ENCODE results near the gene NUMBL. TPM values are rescaled to one million over a fixed set of nuclear protein-coding genes. Genes with fewer than 3 reads are reported as not detected.

The NUMBL gene
- total and polyA plus RNA-seq, 9 of the 15 experiments (the other 6 are each of a cell fraction or from before 2014, with no cell fraction given), result 0.39 to 38.6 (median 6.6) TPM

GRCh38 chr19:40691421-40692211 is 1.2 kb upstream of the NUMBL start (continued):
- TF ChIP-seq E2F5 (CRISPR knock-in tag; IDR thresholded peaks at IDR 0.05) (no peak), GABPA (tag; conservative IDR thresholded peaks at IDR 0.05; ENCODE audit: low read depth) (no peak), MCM5 (IDR thresholded peaks at IDR 0.05; ENCODE audit: low read depth) (no peak), MXI1 (IDR thresholded peaks at IDR 0.05; ENCODE audit: low read depth, low read length) (no peak), STAG1 (CRISPR knock-in tag; IDR thresholded peaks at IDR 0.05; ENCODE audit: borderline replicate concordance) (no peak), ZNF395 (CRISPR knock-in tag; IDR thresholded peaks at IDR 0.05) (peak; percentile 58; the same call in 1 of the 2 replicates), ARHGAP35 (IDR thresholded peaks at IDR 0.05; ENCODE audit: partially characterized antibody) (no peak), XRCC5 (IDR thresholded peaks at IDR 0.05; ENCODE audit: low read depth, low read length) (no peak), CEBPB (tag; IDR thresholded peaks at IDR 0.05) (no peak), TFAP4 (CRISPR knock-in tag; IDR thresholded peaks at IDR 0.05; ENCODE audit: borderline replicate concordance) (peak; percentile 8; the same call in 1 of the 2 replicates), CBX5 (IDR thresholded peaks at IDR 0.05; ENCODE audit: borderline replicate concordance, low read depth) (no peak), ZNF217 (CRISPR knock-in tag; IDR thresholded peaks at IDR 0.05) (no peak)
- TF ChIP-seq, protein P1, sequence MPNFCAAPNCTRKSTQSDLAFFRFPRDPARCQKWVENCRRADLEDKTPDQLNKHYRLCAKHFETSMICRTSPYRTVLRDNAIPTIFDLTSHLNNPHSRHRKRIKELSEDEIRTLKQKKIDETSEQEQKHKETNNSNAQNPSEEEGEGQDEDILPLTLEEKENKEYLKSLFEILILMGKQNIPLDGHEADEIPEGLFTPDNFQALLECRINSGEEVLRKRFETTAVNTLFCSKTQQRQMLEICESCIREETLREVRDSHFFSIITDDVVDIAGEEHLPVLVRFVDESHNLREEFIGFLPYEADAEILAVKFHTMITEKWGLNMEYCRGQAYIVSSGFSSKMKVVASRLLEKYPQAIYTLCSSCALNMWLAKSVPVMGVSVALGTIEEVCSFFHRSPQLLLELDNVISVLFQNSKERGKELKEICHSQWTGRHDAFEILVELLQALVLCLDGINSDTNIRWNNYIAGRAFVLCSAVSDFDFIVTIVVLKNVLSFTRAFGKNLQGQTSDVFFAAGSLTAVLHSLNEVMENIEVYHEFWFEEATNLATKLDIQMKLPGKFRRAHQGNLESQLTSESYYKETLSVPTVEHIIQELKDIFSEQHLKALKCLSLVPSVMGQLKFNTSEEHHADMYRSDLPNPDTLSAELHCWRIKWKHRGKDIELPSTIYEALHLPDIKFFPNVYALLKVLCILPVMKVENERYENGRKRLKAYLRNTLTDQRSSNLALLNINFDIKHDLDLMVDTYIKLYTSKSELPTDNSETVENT (CRISPR knock-in tag; IDR thresholded peaks at IDR 0.05), result no peak
- TF ChIP-seq, protein P2, sequence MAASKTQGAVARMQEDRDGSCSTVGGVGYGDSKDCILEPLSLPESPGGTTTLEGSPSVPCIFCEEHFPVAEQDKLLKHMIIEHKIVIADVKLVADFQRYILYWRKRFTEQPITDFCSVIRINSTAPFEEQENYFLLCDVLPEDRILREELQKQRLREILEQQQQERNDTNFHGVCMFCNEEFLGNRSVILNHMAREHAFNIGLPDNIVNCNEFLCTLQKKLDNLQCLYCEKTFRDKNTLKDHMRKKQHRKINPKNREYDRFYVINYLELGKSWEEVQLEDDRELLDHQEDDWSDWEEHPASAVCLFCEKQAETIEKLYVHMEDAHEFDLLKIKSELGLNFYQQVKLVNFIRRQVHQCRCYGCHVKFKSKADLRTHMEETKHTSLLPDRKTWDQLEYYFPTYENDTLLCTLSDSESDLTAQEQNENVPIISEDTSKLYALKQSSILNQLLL (CRISPR knock-in tag; IDR thresholded peaks at IDR 0.05; ENCODE audit: borderline replicate concordance), result no peak

Data from K562 (cell line).